H1 (cell line): ENCODE results near the gene HIGD1B. TPM values are rescaled to one million over a fixed set of nuclear protein-coding genes. Genes with fewer than 3 reads are reported as not detected.

Experiments
- CTCF ChIA-PET: fragments of 300-600 bp; sonication (Branson Sonifier 250); formaldehyde crosslinking; loops from one replicate; lab custom pipeline; 2021; ENCODE audit not compliant: partially characterized antibody; lab: Charles Lee
- POLR2A ChIA-PET: fragments of 300-600 bp; sonication (Branson Sonifier 250); formaldehyde crosslinking; loops from one replicate; lab custom pipeline; 2021; ENCODE audit warnings: inconsistent platforms; ENCODE audit not compliant: partially characterized antibody; lab: Charles Lee
- DNase-seq, 2 experiments: peaks; one replicate each; pipeline versions ENCODE4 v3.0.0 to v3.0.0-alpha.2; 2010 to 2022; ENCODE audit warnings: low spot score in 2 of 2, low read depth in 1 of 2, mixed read lengths in 1 of 2
- FAIRE-seq: peaks from 2 replicates; lab custom pipeline; 2011; peaks lifted over from hg19 to GRCh38; lab: Jason Lieb, UNC
- H2AFZ ChIP-seq: 2 replicates; pipeline ENCODE4 v1.8.1; 2012; ENCODE audit warnings: low read length, inconsistent platforms
- H2AK5ac ChIP-seq: 2 replicates; pipeline ENCODE4 v1.6.1; 2013; ENCODE audit warnings: low read depth, low read length
- H2BK120ac ChIP-seq: replicated peaks from 2 replicates; pipeline ENCODE3; 2013; ENCODE audit warnings: low read depth, low read length, inconsistent platforms
- H2BK12ac ChIP-seq: 2 replicates; pipeline ENCODE4 v1.6.1; 2013; ENCODE audit warnings: low read depth, low read length
- H2BK15ac ChIP-seq: 2 replicates; pipeline ENCODE4 v1.6.1; 2013; ENCODE audit warnings: low read length
- H2BK20ac ChIP-seq: 2 replicates; pipeline ENCODE4 v1.6.1; 2013; ENCODE audit warnings: low read length
- H2BK5ac ChIP-seq: 2 replicates; pipeline ENCODE4 v1.6.1; 2013; ENCODE audit warnings: low read depth, low read length
- H3K14ac ChIP-seq: 2 replicates; pipeline ENCODE4 v1.6.1; 2013; ENCODE audit warnings: inconsistent platforms; ENCODE audit not compliant: insufficient read length
- H3K18ac ChIP-seq: 2 replicates; pipeline ENCODE4 v1.6.1; 2013; ENCODE audit warnings: low read length; ENCODE audit errors: extremely low read depth
- H3K23ac ChIP-seq: 2 replicates; pipeline ENCODE4 v1.6.1; 2013; ENCODE audit warnings: inconsistent platforms; ENCODE audit not compliant: insufficient read length
- H3K23me2 ChIP-seq: 2 replicates; pipeline ENCODE4 v1.6.1; 2013; ENCODE audit warnings: low read depth, low read length
- H3K27ac ChIP-seq: 2 replicates; pipeline ENCODE4 v1.6.1; 2011; ENCODE audit warnings: low read depth, low read length, inconsistent platforms
- H3K27me3 ChIP-seq, 4 experiments: replicated peaks in 1 of 4; 1 replicate in 1 of 4; 2 replicates in 3 of 4; pipeline versions ENCODE4 v1.6.1 to v1.8.1; 2011 to 2013; ENCODE audit warnings: low read length in 3 of 4, mild to moderate bottlenecking in 3 of 4, inconsistent platforms in 2 of 4, mixed read lengths in 2 of 4, moderate library complexity in 1 of 4; ENCODE audit not compliant: control insufficient read depth in 3 of 4, insufficient read depth in 3 of 4; ENCODE audit errors: extremely low read depth in 1 of 4
- H3K36me3 ChIP-seq, 4 experiments: 2 replicates each; pipeline versions ENCODE4 v1.6.1 to v1.8.1; 2011 to 2013; ENCODE audit warnings: mild to moderate bottlenecking in 4 of 4, low read length in 3 of 4, moderate library complexity in 2 of 4, control low read depth in 1 of 4, inconsistent platforms in 1 of 4; ENCODE audit not compliant: insufficient read depth in 4 of 4, control insufficient read depth in 2 of 4
- H3K4ac ChIP-seq: replicated peaks from 2 replicates; pipeline ENCODE3; 2013; ENCODE audit warnings: low read length, low read depth, mixed read lengths, inconsistent platforms; ENCODE audit not compliant: insufficient read length
- H3K4me1 ChIP-seq, 4 experiments: replicated peaks in 1 of 4; 1 replicate in 1 of 4; 2 replicates in 3 of 4; pipeline versions ENCODE4 v1.6.1 to v1.8.1; 2011 to 2013; ENCODE audit warnings: low read length in 3 of 4, inconsistent platforms in 2 of 4, mixed read lengths in 1 of 4; ENCODE audit not compliant: insufficient read depth in 4 of 4, control insufficient read depth in 3 of 4
- H3K4me2 ChIP-seq, 2 experiments: 2 replicates each; pipeline versions ENCODE4 v1.6.1 to v1.8.1; 2011 to 2013; ENCODE audit warnings: low read depth in 2 of 2, low read length in 2 of 2, control low read depth in 1 of 2, inconsistent platforms in 1 of 2, mild to moderate bottlenecking in 1 of 2; ENCODE audit not compliant: insufficient read depth in 1 of 2
- H3K4me3 ChIP-seq, 4 experiments: fragments of 200-600, 300-600 bp in 1 of 4; sonication (generic), shearing (Covaris generic), sonication (Bioruptor Twin) in 1 of 4; 2 replicates each; pipeline versions ENCODE4 v1.5.1 to v1.8.1; 2011 to 2016; ENCODE audit warnings: low read length in 4 of 4, low read depth in 3 of 4, control low read depth in 2 of 4, inconsistent platforms in 2 of 4, mild to moderate bottlenecking in 2 of 4, mixed read lengths in 1 of 4, moderate library complexity in 1 of 4; ENCODE audit not compliant: insufficient read depth in 2 of 4; ENCODE audit errors: extremely low read depth in 1 of 4
- H3K56ac ChIP-seq: replicated peaks from 2 replicates; pipeline ENCODE3; 2013; ENCODE audit warnings: low read depth, mild to moderate bottlenecking, mixed read lengths, low read length, inconsistent platforms; ENCODE audit not compliant: insufficient read length
- H3K79me1 ChIP-seq: 2 replicates; pipeline ENCODE4 v1.6.1; 2013; ENCODE audit warnings: low read depth, low read length, control low read depth
- H3K79me2 ChIP-seq, 2 experiments: 2 replicates each; pipeline versions ENCODE4 v1.6.1 to v1.8.1; 2012 to 2013; ENCODE audit warnings: low read length in 2 of 2, mild to moderate bottlenecking in 2 of 2, inconsistent platforms in 1 of 2; ENCODE audit not compliant: insufficient read depth in 2 of 2, control insufficient read depth in 1 of 2
- H3K9ac ChIP-seq, 4 experiments: replicated peaks in 1 of 4; 1 replicate in 1 of 4; 2 replicates in 3 of 4; pipeline versions ENCODE4 v1.6.1 to v1.8.1; 2011 to 2013; ENCODE audit warnings: low read depth in 3 of 4, low read length in 3 of 4, control low read depth in 2 of 4, mild to moderate bottlenecking in 2 of 4, moderate library complexity in 2 of 4, inconsistent platforms in 1 of 4; ENCODE audit errors: extremely low read depth in 1 of 4
- H3K9me3 ChIP-seq, 2 experiments: 2 replicates each; pipeline versions ENCODE4 v1.6.1 to v1.8.1; 2012 to 2013; ENCODE audit warnings: mild to moderate bottlenecking in 2 of 2, moderate library complexity in 2 of 2, control low read depth in 1 of 2, inconsistent platforms in 1 of 2, low read depth in 1 of 2, low read length in 1 of 2, mixed read lengths in 1 of 2; ENCODE audit not compliant: insufficient read depth in 2 of 2
- H4K20me1 ChIP-seq, 2 experiments: replicated peaks in 1 of 2; 2 replicates each; pipeline versions ENCODE3 to v1.8.1; 2011 to 2013; ENCODE audit warnings: inconsistent platforms in 2 of 2, low read length in 2 of 2, mild to moderate bottlenecking in 1 of 2; ENCODE audit not compliant: insufficient read depth in 2 of 2, control insufficient read depth in 1 of 2
- H4K5ac ChIP-seq: 2 replicates; pipeline ENCODE4 v1.6.1; 2013; ENCODE audit warnings: low read length, low read depth, mixed read lengths, inconsistent platforms; ENCODE audit not compliant: insufficient read length
- H4K8ac ChIP-seq: 2 replicates; pipeline ENCODE4 v1.8.0; 2013; ENCODE audit warnings: mild to moderate bottlenecking, moderate library complexity, low read length, inconsistent platforms; ENCODE audit not compliant: insufficient read depth; ENCODE audit errors: extremely low read depth
- H4K91ac ChIP-seq: replicated peaks from 2 replicates; pipeline ENCODE3; 2013; ENCODE audit warnings: low read length, mixed read lengths, inconsistent platforms; ENCODE audit not compliant: insufficient read length
- NANOG ChIP-seq: IDR thresholded peaks from 2 replicates; pipeline ENCODE4 v1.6.1; 2011; ENCODE audit warnings: low read length, low read depth, mild to moderate bottlenecking, inconsistent platforms; ENCODE audit not compliant: insufficient read depth, poor library complexity, severe bottlenecking
- NRF1 ChIP-seq: IDR thresholded peaks from 2 replicates; pipeline ENCODE4 v1.6.1; 2011; ENCODE audit warnings: mild to moderate bottlenecking, low read depth, low read length, improper control_type of control experiment
- PHF8 ChIP-seq: fragments of 200-600 bp; sonication (generic); conservative IDR thresholded peaks from 2 replicates; pipeline ENCODE4 v1.7.1; 2012; ENCODE audit warnings: low read depth, mild to moderate bottlenecking, inconsistent platforms, low read length, moderate library complexity
- POLR2AphosphoS5 ChIP-seq: IDR thresholded peaks from 2 replicates; pipeline ENCODE4 v1.6.1; 2011; ENCODE audit warnings: low read depth, low read length
- RAD21 ChIP-seq, 2 experiments: IDR thresholded peaks in 1 of 2; conservative IDR thresholded peaks in 1 of 2; 2 replicates each; pipeline ENCODE4 v1.6.1; 2011; ENCODE audit warnings: low read depth in 2 of 2, low read length in 2 of 2, improper control_type of control experiment in 1 of 2, inconsistent platforms in 1 of 2, mild to moderate bottlenecking in 1 of 2, moderate library complexity in 1 of 2
- SIN3A ChIP-seq, 2 experiments: IDR thresholded peaks in 1 of 2; conservative IDR thresholded peaks in 1 of 2; 2 replicates each; pipeline ENCODE4 v1.6.1; 2011 to 2012; ENCODE audit warnings: low read length in 2 of 2, improper control_type of control experiment in 1 of 2, low read depth in 1 of 2, mild to moderate bottlenecking in 1 of 2
- SP4 ChIP-seq: IDR thresholded peaks from 2 replicates; pipeline ENCODE4 v1.6.1; 2012; ENCODE audit warnings: low read length, inconsistent platforms
- TEAD4 ChIP-seq: IDR thresholded peaks from 2 replicates; pipeline ENCODE4 v1.6.1; 2012; ENCODE audit warnings: low read depth, low read length, inconsistent platforms, mixed read lengths
- USF2 ChIP-seq: IDR thresholded peaks from 2 replicates; pipeline ENCODE4 v1.6.1; 2011; ENCODE audit warnings: low read length, improper control_type of control experiment
- WGBS, 2 experiments: shearing (Covaris generic) in 1 of 2; methylation state at CpG; one replicate each; pipeline versions ENCODE4 v1.1.6 to v1.1.7; 2013 to 2015; ENCODE audit warnings: low lambda C conversion rate in 2 of 2, mixed read lengths in 2 of 2, inconsistent platforms in 1 of 2, low coverage in 1 of 2, missing lambda C conversion rate in 1 of 2; ENCODE audit not compliant: insufficient replicate concordance in 2 of 2, insufficient coverage in 1 of 2, insufficient read length in 1 of 2; ENCODE audit errors: extremely low coverage in 1 of 2, missing lambda C conversion rate in 1 of 2; 5-methylcytosine and 5-hydroxymethylcytosine counted together
- polyA plus RNA-seq, 7 experiments: library from polyadenylated mRNA; depleted of rRNA in 3 of 7; stranded (reverse) in 5 of 7; unstranded in 2 of 7; fragments of >200 nt in 5 of 7; fragments of 200-250 nt in 2 of 7; gene quantifications; 1 replicate in 5 of 7; 2 replicates in 1 of 7; 4 replicates in 1 of 7; pipeline versions ENCODE4 v1.2.1 to v1.2.3, GENCODE V29; 2011 to 2013; ENCODE audit warnings: missing spikeins in 2 of 7, mixed read lengths in 2 of 7
- total RNA-seq: library from RNA; stranded (reverse); fragmentation: NEBNext Ultra II Directional; extraction: Animal tissue kit (Norgen Biotek cat#: 25700); gene quantifications from 2 replicates; pipeline ENCODE4 v1.2.1, GENCODE V29; 2021

The HIGD1B gene
- total and polyA plus RNA-seq, 2 of the 8 experiments (the other 6 are each of a cell fraction or from before 2014, with no cell fraction given): not detected

GRCh38 chr17:44887016-44887415 is 39.3 kb downstream of the HIGD1B start:
- H4K20me1 ChIP-seq: peaks cover 3 to 9% of the 10 kb centered on the region in 2 experiments
- H4K91ac ChIP-seq: no peak overlapping the region
- no peak overlapping the region for H2BK20ac ChIP-seq
- H3K18ac ChIP-seq: no peak overlapping the region
- no peak overlapping the region for H2AK5ac ChIP-seq
- no peaks in the 10 kb centered on the region for H3K27me3 ChIP-seq
- no peak overlapping the region for H2BK12ac ChIP-seq
- no peak overlapping the region for H3K4me3 ChIP-seq
- no peak overlapping the region for H3K23ac ChIP-seq
- H3K79me1 ChIP-seq: peaks cover 2% of the 10 kb centered on the region; the same call in 1 of the 2 replicates
- H3K4me2 ChIP-seq: no peak overlapping the region
- no peak overlapping the region for H2BK5ac ChIP-seq
- TF ChIP-seq NANOG (no peak), SP4 (no peak), RAD21 (IDR thresholded peaks at IDR 0.05 in 1 of 2, conservative IDR thresholded peaks at IDR 0.05 in 1 of 2; ENCODE audit: low read depth in 2 of 2, low read length in 2 of 2) (no peak), POLR2AphosphoS5 (no peak), PHF8 (no peak), NRF1 (no peak), USF2 (no peak), SIN3A (conservative IDR thresholded peaks at IDR 0.05 in 1 of 2, IDR thresholded peaks at IDR 0.05 in 1 of 2; ENCODE audit: low read depth in 1 of 2, low read length in 2 of 2) (no peak), TEAD4 (no peak)
- no peak overlapping the region for H3K27ac ChIP-seq
- H3K4ac ChIP-seq: no peak overlapping the region
- DNase-seq (no peak), FAIRE-seq (no peak)
- H3K23me2 ChIP-seq: no peaks in the 10 kb centered on the region
- no peak overlapping the region for H4K8ac ChIP-seq
- H3K4me1 ChIP-seq: no peaks in the 10 kb centered on the region
- H3K56ac ChIP-seq: no peak overlapping the region
- CTCF ChIA-PET: interaction anchor here (1.9 to 2.6 kb wide), 2 partner anchors 8 to 108 kb away, joined by 6 to 9 read pairs; no protein-coding TSS in a partner anchor
- H2BK120ac ChIP-seq: no peak overlapping the region
- H2BK15ac ChIP-seq: no peak overlapping the region
- no peak overlapping the region for H3K9ac ChIP-seq
- 89% methylated on average over 1 of the region's 1 CpG; no CpG with 5 or more reads in 1 of the 2 experiments for WGBS, 2 experiments
- H4K5ac ChIP-seq: no peak overlapping the region
- POLR2A ChIA-PET: no interaction called here
- peaks cover 17 to 52% (median 39%) of the 10 kb centered on the region in 4 experiments for H3K36me3 ChIP-seq
- no peak overlapping the region for H3K14ac ChIP-seq
- H3K79me2 ChIP-seq: peaks cover 0 to 40% of the 10 kb centered on the region in 2 experiments; a peak in 2 of 4 replicates
- H2AFZ ChIP-seq: no peak overlapping the region
- H3K9me3 ChIP-seq: no peaks in the 10 kb centered on the region
